Caco-2 (cell line): Measurements from ENCODE around the gene TYW1. TPM values are rescaled to one million over a fixed set of nuclear protein-coding genes. Genes with fewer than 3 reads are reported as not detected.
A peak's percentile ranks its signal among the peaks of the same experiment; 100 is the strongest.
"Not testable (repeated sequence)": the region's sequence is repeated elsewhere in the genome, so short reads cannot be mapped to it uniquely, and the experiment has no call there.

Experiments used
- BruUV-seq: library from RNA; stranded (reverse); fragments of 400-500 nt; replicated peaks from 2 replicates; lab custom pipeline; 2021; lab: Mats Ljungman, UMichigan
- CTCF ChIA-PET: fragments of 300-600 bp; sonication (Branson Sonifier 250); formaldehyde crosslinking; loops from one replicate; lab custom pipeline; 2022; ENCODE audit warnings: antibody characterized with exemption; lab: Charles Lee
- POLR2A ChIA-PET: fragments of 300-600 bp; sonication (Branson Sonifier 250); formaldehyde crosslinking; loops from one replicate; lab custom pipeline; 2022; ENCODE audit warnings: antibody characterized with exemption; lab: Charles Lee
- DNase-seq, 2 experiments: peaks; one replicate each; pipeline versions ENCODE4 v3.0.0 to v3.0.0-alpha.2; 2020 to 2022
- H3K27me3 ChIP-seq: replicated peaks from 2 replicates; pipeline ENCODE4 v1.6.0; 2011; ENCODE audit warnings: low read length; ENCODE audit not compliant: control insufficient read depth, insufficient read depth
- H3K36me3 ChIP-seq: 2 replicates; pipeline ENCODE4 v1.5.1; 2011; ENCODE audit warnings: low read length; ENCODE audit not compliant: control insufficient read depth, insufficient read depth
- H3K4me1 ChIP-seq: fragments of 250-450 bp; sonication (Bioruptor Pico); 2 replicates; pipeline ENCODE4 v1.5.1; 2020; ENCODE audit warnings: mild to moderate bottlenecking
- H3K4me3 ChIP-seq: 2 replicates; pipeline ENCODE4 v1.5.1; 2011; ENCODE audit warnings: low read depth, mild to moderate bottlenecking, control low read depth, low read length
- H3K9me3 ChIP-seq: fragments of 250-450 bp; sonication (Bioruptor Pico); 2 replicates; pipeline ENCODE4 v1.5.1; 2020; ENCODE audit warnings: mild to moderate bottlenecking, moderate library complexity
- H3K27ac Mint-ChIP-seq: one replicate; pipeline ENCODE4 v1.8.0; 2022; ENCODE audit warnings: mixed read lengths; ENCODE audit not compliant: unreplicated experiment
- H3K27me3 Mint-ChIP-seq: one replicate; pipeline ENCODE4 v1.8.0; 2022; ENCODE audit warnings: mixed read lengths; ENCODE audit not compliant: insufficient read depth, unreplicated experiment
- H3K36me3 Mint-ChIP-seq: one replicate; pipeline ENCODE4 v1.8.0; 2022; ENCODE audit warnings: mild to moderate bottlenecking, mixed read lengths; ENCODE audit not compliant: insufficient read depth, unreplicated experiment
- H3K4me1 Mint-ChIP-seq: one replicate; pipeline ENCODE4 v1.8.0; 2022; ENCODE audit warnings: low read depth, mixed read lengths; ENCODE audit not compliant: unreplicated experiment
- H3K4me3 Mint-ChIP-seq: one replicate; pipeline ENCODE4 v1.8.0; 2022; ENCODE audit warnings: mild to moderate bottlenecking, moderate library complexity, mixed read lengths; ENCODE audit not compliant: unreplicated experiment
- H3K9me3 Mint-ChIP-seq: one replicate; pipeline ENCODE4 v1.8.0; 2022; ENCODE audit warnings: mixed read lengths; ENCODE audit not compliant: unreplicated experiment
- intact Hi-C: fragments of 100-400 bp; cut with micrococcal nuclease; formaldehyde crosslinking; loops from one replicate; pipeline ENCODE4 v1.10.0; 2022; ENCODE audit not compliant: unreplicated experiment
- total RNA-seq: library from RNA; stranded (reverse); gene quantifications from 2 replicates; pipeline ENCODE4 v1.2.3, GENCODE V29; 2022
- TF ChIP-seq, protein P1 (sequence below), 2 experiments: fragments of 200-600 bp in 1 of 2; IDR thresholded peaks; 1 replicate in 1 of 2; 2 replicates in 1 of 2; pipeline versions ENCODE4 v1.5.1 to v1.8.0; 2011 to 2022; ENCODE audit warnings: antibody characterized with exemption in 1 of 2, control low read depth in 1 of 2, inconsistent platforms in 1 of 2, low read depth in 1 of 2, low read length in 1 of 2, mild to moderate bottlenecking in 1 of 2, moderate library complexity in 1 of 2; ENCODE audit not compliant: insufficient read depth in 1 of 2, severe bottlenecking in 1 of 2, unreplicated experiment in 1 of 2

The TYW1 gene
- total RNA-seq, 1 experiment from 2014 or later = 26.9 TPM

- intact Hi-C loops = not testable (repeated sequence)
These were observed 251.7 kb downstream of the TYW1 start for GRCh38 chr7:67248364-67248763.

DNA sequence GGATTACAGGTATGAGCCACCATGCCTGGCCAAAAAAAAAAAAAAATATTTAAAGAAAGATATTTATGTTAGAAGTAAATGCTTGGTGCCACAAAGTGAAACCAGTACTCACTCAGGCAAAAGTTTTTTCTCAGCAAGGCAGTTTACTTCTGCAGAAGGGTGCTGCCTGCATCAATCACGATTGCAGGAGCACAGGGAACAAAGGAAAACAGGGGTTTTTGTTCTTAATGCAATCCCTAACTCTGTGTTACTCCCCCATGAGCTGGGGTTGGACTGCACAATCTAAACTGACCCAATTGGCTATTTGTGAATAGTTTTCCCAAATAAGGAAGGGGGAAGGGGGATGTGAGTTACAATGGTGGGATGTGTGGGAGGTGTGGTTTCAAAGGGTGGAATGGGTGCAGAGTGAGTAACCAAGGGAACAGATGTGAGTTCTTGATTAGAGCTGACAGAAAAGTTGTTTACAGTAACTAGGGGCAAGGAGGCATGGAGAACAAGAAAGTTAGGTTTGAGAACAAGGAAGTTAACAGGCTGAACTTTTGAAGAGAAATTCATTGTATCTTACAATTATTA lies 255.4 kb downstream of the TYW1 start:
- H3K4me1 Mint-ChIP-seq = no peaks in the 10 kb centered on the region
- TF ChIP-seq, protein P1, sequence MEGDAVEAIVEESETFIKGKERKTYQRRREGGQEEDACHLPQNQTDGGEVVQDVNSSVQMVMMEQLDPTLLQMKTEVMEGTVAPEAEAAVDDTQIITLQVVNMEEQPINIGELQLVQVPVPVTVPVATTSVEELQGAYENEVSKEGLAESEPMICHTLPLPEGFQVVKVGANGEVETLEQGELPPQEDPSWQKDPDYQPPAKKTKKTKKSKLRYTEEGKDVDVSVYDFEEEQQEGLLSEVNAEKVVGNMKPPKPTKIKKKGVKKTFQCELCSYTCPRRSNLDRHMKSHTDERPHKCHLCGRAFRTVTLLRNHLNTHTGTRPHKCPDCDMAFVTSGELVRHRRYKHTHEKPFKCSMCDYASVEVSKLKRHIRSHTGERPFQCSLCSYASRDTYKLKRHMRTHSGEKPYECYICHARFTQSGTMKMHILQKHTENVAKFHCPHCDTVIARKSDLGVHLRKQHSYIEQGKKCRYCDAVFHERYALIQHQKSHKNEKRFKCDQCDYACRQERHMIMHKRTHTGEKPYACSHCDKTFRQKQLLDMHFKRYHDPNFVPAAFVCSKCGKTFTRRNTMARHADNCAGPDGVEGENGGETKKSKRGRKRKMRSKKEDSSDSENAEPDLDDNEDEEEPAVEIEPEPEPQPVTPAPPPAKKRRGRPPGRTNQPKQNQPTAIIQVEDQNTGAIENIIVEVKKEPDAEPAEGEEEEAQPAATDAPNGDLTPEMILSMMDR (IDR thresholded peaks at IDR 0.05; ENCODE audit: insufficient read depth in 1 of 2, low read depth in 1 of 2, low read length in 1 of 2, severe bottlenecking in 1 of 2, unreplicated experiment in 1 of 2) = no peak
- H3K9me3 ChIP-seq = peaks cover 10% of the 10 kb centered on the region; the same call in 1 of the 2 replicates
- no peak overlapping the region for H3K4me3 ChIP-seq
- intact Hi-C loops = no loop called here
- no peaks in the 10 kb centered on the region for H3K36me3 ChIP-seq
- no peaks in the 10 kb centered on the region for H3K27me3 Mint-ChIP-seq
- no peaks in the 10 kb centered on the region for H3K4me1 ChIP-seq
- H3K27ac Mint-ChIP-seq = no peak overlapping the region
- peaks cover 25% of the 10 kb centered on the region for H3K36me3 Mint-ChIP-seq
- no TSS peak for BruUV-seq
- H3K9me3 Mint-ChIP-seq = peaks cover 44% of the 10 kb centered on the region
- ChIA-PET CTCF (no interaction called here), POLR2A (no interaction called here)
- DNase-seq = no peak
- H3K27me3 ChIP-seq = no peaks in the 10 kb centered on the region
- H3K4me3 Mint-ChIP-seq = no peak overlapping the region

More at GRCh38 chr7:67248364-67248763, 251.7 kb downstream of the TYW1 start:
- H3K36me3 ChIP-seq, H3K9me3 ChIP-seq, H3K4me3 Mint-ChIP-seq, DNase-seq, BruUV-seq, H3K27me3 Mint-ChIP-seq, H3K27me3 ChIP-seq, POLR2A ChIA-PET, H3K4me1 ChIP-seq, H3K4me3 ChIP-seq, H3K4me1 Mint-ChIP-seq, H3K27ac Mint-ChIP-seq: not testable (repeated sequence)
- H3K9me3 Mint-ChIP-seq = peaks cover 24% of the 10 kb centered on the region
- CTCF ChIA-PET = interaction anchor here (0.7 kb wide), 1 partner anchor 61 kb away, joined by 7 read pairs; no protein-coding TSS in a partner anchor
- peaks cover 23% of the 10 kb centered on the region for H3K36me3 Mint-ChIP-seq

GRCh38 chr7:67255076-67255475 lies 258.4 kb downstream of the TYW1 start:
- H3K36me3 ChIP-seq, intact Hi-C loops, H3K27me3 ChIP-seq, H3K27ac Mint-ChIP-seq, BruUV-seq, H3K4me3 ChIP-seq, POLR2A ChIA-PET, H3K4me3 Mint-ChIP-seq, DNase-seq, H3K4me1 ChIP-seq, H3K9me3 ChIP-seq, H3K4me1 Mint-ChIP-seq, H3K27me3 Mint-ChIP-seq, CTCF ChIA-PET: not testable (repeated sequence)
- peaks cover 35% of the 10 kb centered on the region for H3K9me3 Mint-ChIP-seq
- H3K36me3 Mint-ChIP-seq = peaks cover 23% of the 10 kb centered on the region

DNA sequence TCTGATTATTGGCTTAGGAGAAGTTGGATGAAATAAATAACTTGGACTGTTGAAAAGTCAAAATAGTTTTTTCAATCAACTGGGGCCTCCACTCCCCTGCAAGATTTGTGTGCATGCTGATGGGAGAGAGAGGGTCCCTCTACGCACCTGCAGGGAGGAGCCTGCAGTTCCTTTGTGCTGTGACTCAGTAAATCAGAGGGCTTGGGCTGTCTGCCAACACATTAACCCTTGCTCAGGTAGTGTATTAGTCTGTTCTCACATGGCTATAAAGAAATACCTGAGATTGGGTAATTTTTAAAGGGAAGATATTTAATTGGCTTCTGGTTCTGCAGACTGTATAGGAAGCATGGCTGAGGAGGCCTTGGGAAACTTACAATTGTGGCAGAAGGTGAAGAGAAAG lies 261.1 kb downstream of the TYW1 start:
- DNase-seq, H3K36me3 Mint-ChIP-seq, BruUV-seq, POLR2A ChIA-PET, H3K27me3 ChIP-seq, H3K4me3 Mint-ChIP-seq, intact Hi-C loops, H3K27me3 Mint-ChIP-seq, H3K4me1 Mint-ChIP-seq, H3K36me3 ChIP-seq, CTCF ChIA-PET, H3K27ac Mint-ChIP-seq, H3K4me1 ChIP-seq, H3K4me3 ChIP-seq, H3K9me3 ChIP-seq: not testable (repeated sequence)
- H3K9me3 Mint-ChIP-seq = peaks cover 25% of the 10 kb centered on the region

DNA sequence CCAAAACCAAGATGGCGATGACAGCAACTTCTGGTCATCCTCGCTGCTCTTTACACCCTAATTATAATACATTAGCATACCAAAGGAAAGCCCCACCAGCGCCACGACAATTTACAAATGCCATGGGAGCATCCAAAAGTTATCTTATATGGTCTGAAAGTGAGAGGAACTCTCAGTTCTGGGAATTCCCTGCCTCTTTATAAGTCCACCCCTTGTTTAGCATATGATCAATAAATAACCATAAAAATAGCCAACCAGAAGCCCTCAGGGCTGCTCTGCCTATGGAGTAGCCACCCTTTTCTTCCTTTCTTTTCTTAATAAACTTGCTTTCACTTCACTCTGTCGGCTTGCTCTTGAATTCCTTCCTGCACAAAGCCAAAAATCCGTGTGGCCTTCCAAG lies 262.7 kb downstream of the TYW1 start:
- H3K9me3 ChIP-seq, H3K4me1 ChIP-seq, BruUV-seq, POLR2A ChIA-PET, H3K4me3 ChIP-seq, intact Hi-C loops, H3K27ac Mint-ChIP-seq, H3K36me3 Mint-ChIP-seq, H3K36me3 ChIP-seq, DNase-seq, H3K4me1 Mint-ChIP-seq, CTCF ChIA-PET, H3K27me3 Mint-ChIP-seq, H3K27me3 ChIP-seq, H3K4me3 Mint-ChIP-seq: not testable (repeated sequence)
- H3K9me3 Mint-ChIP-seq = peaks cover 10% of the 10 kb centered on the region

DNA sequence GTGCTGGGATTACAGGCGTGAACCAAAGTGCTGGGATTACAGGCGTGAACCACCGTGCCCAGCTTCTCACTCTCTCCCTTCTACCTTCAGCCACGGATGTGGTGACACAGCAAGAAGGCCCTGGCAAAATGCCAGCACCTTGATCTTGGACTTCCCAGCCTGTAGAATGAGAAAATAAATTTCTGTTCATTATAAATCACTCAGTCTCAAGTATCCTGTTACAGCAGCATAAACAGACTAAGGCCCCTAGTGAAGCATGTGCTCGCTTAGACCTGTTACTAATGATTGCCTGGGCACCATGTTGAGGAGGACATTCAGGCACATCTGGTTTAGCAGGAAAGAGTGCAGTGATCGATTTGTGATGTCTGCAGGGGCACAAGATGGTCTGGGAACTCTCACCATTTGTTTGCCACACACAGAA lies 263.5 kb downstream of the TYW1 start:
- POLR2A ChIA-PET, H3K4me1 ChIP-seq, CTCF ChIA-PET, H3K4me3 Mint-ChIP-seq, intact Hi-C loops, H3K27me3 ChIP-seq, H3K4me3 ChIP-seq, H3K36me3 ChIP-seq, H3K4me1 Mint-ChIP-seq, H3K9me3 ChIP-seq, H3K27me3 Mint-ChIP-seq, BruUV-seq, DNase-seq, H3K36me3 Mint-ChIP-seq, H3K9me3 Mint-ChIP-seq: not testable (repeated sequence)
- peak overlapping the region; percentile 15 for H3K27ac Mint-ChIP-seq
